Muscle layer of colon (tissue), 2 donors: ENCODE data around the gene PCIF1.

Experiments used
- H3K27ac ChIP-seq: one replicate; pipeline ENCODE4 v1.7.0; 2013; ENCODE audit warnings: low read depth, mild to moderate bottlenecking, low read length, moderate library complexity
- H3K27me3 ChIP-seq, 2 donors: one replicate each; pipeline ENCODE4 v1.7.0; 2013; ENCODE audit warnings: low read length in 2 of 2, mild to moderate bottlenecking in 2 of 2; ENCODE audit not compliant: insufficient read depth in 2 of 2, control insufficient read depth in 1 of 2
- H3K36me3 ChIP-seq: one replicate; pipeline ENCODE4 v1.7.0; 2013; ENCODE audit warnings: mild to moderate bottlenecking, low read length; ENCODE audit not compliant: insufficient read depth
- H3K4me1 ChIP-seq: one replicate; pipeline ENCODE4 v1.7.0; 2013; ENCODE audit warnings: mild to moderate bottlenecking, low read length; ENCODE audit not compliant: insufficient read depth
- H3K4me3 ChIP-seq, 2 donors: one replicate each; pipeline ENCODE4 v1.7.0; 2013; ENCODE audit warnings: low read length in 2 of 2, low read depth in 1 of 2, mild to moderate bottlenecking in 1 of 2, moderate library complexity in 1 of 2
- H3K9ac ChIP-seq: one replicate; pipeline ENCODE4 v1.7.0; 2013; ENCODE audit warnings: low read length
- H3K9me3 ChIP-seq: one replicate; pipeline ENCODE4 v1.7.0; 2013; ENCODE audit warnings: mild to moderate bottlenecking, low read length
- donor health status: abdominal sarcoma.
- donor health status: Adenocarcinoma of cecum.

The PCIF1 gene

GRCh38 chr20:45934586-45935415 is at the start of gene PCIF1:
TSS of gene PCIF1 (plus strand) at chr20:45934683. CDS start at chr20:45939000, 4,317 bp downstream.
- H3K27ac ChIP-seq, result peak within 1 kb of the TSS; percentile 99

DNA sequence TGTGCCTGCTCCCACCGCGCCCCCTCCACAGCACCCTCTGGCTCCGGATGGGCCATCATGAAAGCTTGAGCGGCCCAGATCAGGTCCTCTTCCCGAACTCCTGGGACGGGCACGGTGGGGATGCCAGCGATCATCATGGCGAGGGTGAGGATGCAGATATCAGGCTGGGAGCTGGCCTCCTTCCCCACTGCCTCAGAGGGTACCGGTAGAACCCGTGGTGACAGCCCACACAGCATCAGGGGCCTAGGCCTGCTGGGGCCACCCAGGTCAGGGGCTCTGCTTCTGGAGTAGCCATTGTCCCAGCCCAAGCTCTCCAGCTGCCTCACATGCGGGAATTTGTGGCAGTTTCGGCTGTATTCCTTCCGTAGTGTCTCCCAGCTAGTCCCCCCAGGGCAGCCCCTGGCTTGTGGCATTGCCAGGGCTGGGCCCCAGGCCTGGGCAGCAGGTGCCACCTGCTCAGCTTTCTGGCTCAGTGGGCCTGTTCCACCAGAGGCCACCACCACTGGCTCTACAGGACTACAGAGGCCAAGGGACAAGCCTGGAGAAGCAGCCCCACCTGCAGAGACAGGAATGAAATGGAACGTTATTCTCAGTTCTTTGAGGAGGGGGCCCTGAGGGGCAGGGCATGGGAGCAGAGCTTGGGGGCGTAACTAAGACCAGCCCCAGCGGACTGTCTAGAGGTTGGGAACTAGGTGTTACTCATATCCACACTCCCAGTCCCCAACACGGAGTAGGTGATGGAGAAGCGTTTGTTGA is 47.7 kb upstream of the PCIF1 start:
- Histone ChIP-seq H3K27ac (no peak overlapping the region), H3K36me3 (peaks cover 35% of the 10 kb centered on the region), H3K4me1 (peaks cover 13% of the 10 kb centered on the region), H3K9me3 (no peaks in the 10 kb centered on the region), H3K4me3 (no peak overlapping the region), H3K27me3 (no peaks in the 10 kb centered on the region), H3K9ac (no peak overlapping the region)

More at GRCh38 chr20:45934586-45935415, at the start of gene PCIF1:
- H3K4me1 ChIP-seq, result peaks cover 8% of the 10 kb centered on the region
- H3K9me3 ChIP-seq, result no peaks in the 10 kb centered on the region
- peak within 1 kb of the TSS; percentile 91 for H3K9ac ChIP-seq
- H3K36me3 ChIP-seq, result peaks cover 31% of the 10 kb centered on the region
- H3K27me3 ChIP-seq, result no peaks in the 10 kb centered on the region
- H3K4me3 ChIP-seq, result peak within 1 kb of the TSS; percentile 96 to 97

- no peak within 1 kb of the TSS for H3K27ac ChIP-seq
- peaks cover 32% of the 10 kb centered on the region for H3K36me3 ChIP-seq
- no peak within 1 kb of the TSS for H3K9ac ChIP-seq
- peaks cover 14% of the 10 kb centered on the region for H3K4me1 ChIP-seq
- no peak within 1 kb of the TSS for H3K4me3 ChIP-seq
- H3K27me3 ChIP-seq, result no peaks in the 10 kb centered on the region
- H3K9me3 ChIP-seq, result no peaks in the 10 kb centered on the region
Measured at GRCh38 chr20:45887346-45887715, 47.2 kb upstream of the PCIF1 start, which contains the start of gene SPATA25. TSS of gene SPATA25 (minus strand) at chr20:45887622. CDS start at chr20:45887590, 32 bp downstream.

DNA sequence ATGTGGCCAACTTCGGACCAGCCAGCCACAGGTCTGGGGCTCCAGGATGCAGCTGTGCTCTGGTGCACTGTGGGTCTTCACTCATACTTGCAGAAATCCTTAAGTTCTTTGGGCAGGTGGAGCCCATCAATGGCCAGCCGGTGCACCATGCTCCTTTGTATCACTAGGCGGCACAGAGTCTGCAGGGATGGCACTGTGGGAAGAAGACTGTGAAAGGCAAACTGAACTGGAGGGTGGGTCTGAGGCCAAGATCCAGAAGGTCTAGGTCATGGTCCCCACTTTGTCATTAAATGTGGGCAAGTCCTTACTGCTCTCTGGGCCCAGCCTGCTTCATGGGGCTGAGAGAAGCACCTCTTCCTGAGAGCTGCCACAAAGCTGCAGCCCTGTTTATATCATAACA is 45.8 kb upstream of the PCIF1 start:
- Histone ChIP-seq H3K4me3 (no peak overlapping the region), H3K4me1 (peaks cover 23% of the 10 kb centered on the region), H3K36me3 (peaks cover 30% of the 10 kb centered on the region), H3K27me3 (no peaks in the 10 kb centered on the region), H3K9ac (no peak overlapping the region), H3K9me3 (no peaks in the 10 kb centered on the region), H3K27ac (no peak overlapping the region)

DNA sequence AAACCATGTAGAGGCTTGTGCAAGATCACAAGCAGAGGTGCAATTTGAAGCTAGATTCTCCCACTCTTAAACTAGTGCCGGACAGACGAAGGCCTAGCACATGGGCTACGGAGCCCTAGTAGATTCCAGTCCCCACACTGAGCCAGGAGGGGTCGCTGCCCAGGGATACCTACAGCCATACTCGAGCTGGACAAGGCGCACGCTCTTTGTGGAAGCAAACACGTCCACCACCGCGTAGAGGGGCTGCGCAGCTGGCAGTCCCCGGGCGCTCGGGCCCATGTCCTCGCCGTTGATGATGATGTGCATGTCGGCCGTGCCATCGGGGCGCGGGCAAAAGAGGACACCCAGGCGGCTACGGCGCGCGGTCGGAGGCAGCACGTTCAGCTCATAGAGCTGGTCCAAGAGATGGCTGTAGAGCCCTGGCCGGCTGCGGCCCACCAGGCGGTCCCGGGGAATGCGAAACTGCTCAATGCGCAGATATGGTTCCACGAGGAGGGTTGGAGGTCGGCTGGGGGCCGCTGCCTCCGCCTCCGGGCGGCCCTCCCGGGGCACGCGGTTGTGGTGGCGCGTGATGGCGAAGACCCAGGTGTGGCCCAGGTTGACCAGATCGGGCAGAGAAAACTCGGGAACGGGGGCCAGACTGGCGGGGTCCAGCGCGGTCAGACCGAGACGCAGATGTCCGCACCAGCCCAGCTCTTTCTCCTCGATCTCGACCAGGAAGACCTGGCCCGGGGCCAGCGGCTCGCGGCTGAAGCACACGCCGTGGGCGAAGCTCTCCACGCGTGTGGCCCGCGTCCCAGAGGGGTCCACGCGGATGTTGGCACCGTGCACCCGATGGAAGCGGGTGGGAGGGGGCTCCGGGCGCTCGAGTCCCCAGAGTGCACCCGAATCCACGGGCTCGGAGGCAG is 44.2 kb upstream of the PCIF1 start:
- peaks cover 23% of the 10 kb centered on the region for H3K4me1 ChIP-seq
- peak overlapping the region; percentile 68 for H3K9ac ChIP-seq
- no peaks in the 10 kb centered on the region for H3K27me3 ChIP-seq
- H3K4me3 ChIP-seq, result peak overlapping the region; percentile 66 to 90
- H3K9me3 ChIP-seq, result no peaks in the 10 kb centered on the region
- peak overlapping the region; percentile 99 for H3K27ac ChIP-seq
- peaks cover 38% of the 10 kb centered on the region for H3K36me3 ChIP-seq

DNA sequence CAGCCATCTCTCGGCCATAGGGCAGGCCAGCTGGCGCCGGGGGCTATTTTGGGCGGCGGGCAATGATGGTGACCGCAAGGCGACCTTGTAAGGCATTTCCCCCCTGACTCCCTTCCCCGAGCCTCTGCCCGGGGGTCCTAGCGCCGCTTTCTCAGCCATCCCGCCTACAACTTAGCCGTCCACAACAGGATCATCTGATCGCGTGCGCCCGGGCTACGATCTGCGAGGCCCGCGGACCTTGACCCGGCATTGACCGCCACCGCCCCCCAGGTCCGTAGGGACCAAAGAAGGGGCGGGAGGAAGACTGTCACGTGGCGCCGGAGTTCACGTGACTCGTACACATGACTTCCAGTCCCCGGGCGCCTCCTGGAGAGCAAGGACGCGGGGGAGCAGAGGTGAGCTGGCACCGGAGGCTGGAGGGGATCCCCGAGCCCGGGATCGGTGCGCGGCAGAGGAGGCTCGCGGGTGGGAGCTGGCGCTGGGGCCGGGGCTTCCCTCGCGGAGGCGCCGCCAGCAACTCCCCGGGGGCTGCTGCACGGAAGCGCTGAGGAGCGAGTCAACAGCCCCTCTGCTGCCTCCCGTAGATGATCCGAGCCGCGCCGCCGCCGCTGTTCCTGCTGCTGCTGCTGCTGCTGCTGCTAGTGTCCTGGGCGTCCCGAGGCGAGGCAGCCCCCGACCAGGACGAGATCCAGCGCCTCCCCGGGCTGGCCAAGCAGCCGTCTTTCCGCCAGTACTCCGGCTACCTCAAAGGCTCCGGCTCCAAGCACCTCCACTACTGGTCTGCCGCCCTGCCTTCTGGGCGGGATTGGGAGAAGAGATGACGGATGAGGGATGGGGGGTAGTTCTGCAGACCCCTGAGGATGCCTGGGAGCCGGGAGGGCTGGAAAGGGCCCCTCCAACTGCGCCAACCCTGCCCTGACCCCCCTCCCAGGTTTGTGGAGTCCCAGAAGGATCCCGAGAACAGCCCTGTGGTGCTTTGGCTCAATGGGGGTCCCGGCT is 43.2 kb upstream of the PCIF1 start, which contains the start of the genes CTSA and NEURL2:
Gene CTSA, plus strand, starts transcription at position 351 of the 999 bp plus-strand sequence. Its CDS starts 234 bp downstream, at position 585.
Gene NEURL2, minus strand, starts transcription at position 224 of the 999 bp plus-strand sequence. Its CDS starts 217 bp downstream, at position 7.
- H3K9ac ChIP-seq, result peak within 1 kb of the TSS; percentile 68
- peak within 1 kb of the TSS; percentile 66 to 90 for H3K4me3 ChIP-seq
- H3K27ac ChIP-seq, result peak within 1 kb of the TSS; percentile 99
- no peaks in the 10 kb centered on the region for H3K9me3 ChIP-seq
- no peaks in the 10 kb centered on the region for H3K27me3 ChIP-seq
- H3K4me1 ChIP-seq, result peaks cover 23% of the 10 kb centered on the region
- peaks cover 38% of the 10 kb centered on the region for H3K36me3 ChIP-seq

DNA sequence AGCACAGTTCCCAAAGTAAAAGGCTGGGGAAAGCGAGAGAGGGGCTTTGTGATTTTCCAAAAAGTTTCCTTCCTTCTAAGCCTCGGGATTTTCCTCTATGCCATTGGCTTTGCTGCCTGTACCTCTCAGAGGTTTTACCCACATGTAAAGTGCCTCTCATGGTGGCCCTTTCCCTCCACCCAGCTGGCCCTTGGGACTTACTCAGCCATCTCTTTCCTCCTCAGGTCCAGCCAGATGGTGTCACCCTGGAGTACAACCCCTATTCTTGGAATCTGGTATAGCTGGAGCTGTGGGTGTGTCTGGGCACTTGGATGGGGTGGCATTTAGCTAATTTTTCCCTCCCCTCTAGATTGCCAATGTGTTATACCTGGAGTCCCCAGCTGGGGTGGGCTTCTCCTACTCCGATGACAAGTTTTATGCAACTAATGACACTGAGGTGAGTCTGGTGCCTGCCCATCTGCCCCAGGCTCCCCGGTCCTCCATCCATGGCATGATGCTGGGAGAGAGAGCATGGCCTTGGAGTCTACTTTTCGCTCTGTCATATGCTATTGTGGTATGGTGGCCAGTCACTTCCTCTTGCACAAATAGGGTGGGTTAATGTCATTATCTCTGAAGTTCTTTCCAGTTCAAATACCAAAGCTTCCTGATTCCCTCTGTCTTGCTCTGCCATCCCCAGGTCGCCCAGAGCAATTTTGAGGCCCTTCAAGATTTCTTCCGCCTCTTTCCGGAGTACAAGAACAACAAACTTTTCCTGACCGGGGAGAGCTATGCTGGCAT is 42.2 kb upstream of the PCIF1 start:
- H3K36me3 ChIP-seq, result peaks cover 37% of the 10 kb centered on the region
- peaks cover 23% of the 10 kb centered on the region for H3K4me1 ChIP-seq
- H3K27ac ChIP-seq, result peak overlapping the region; percentile 99
- peak overlapping the region; percentile 66 to 90 for H3K4me3 ChIP-seq
- H3K27me3 ChIP-seq, result no peaks in the 10 kb centered on the region
- H3K9ac ChIP-seq, result peak overlapping the region; percentile 0
- H3K9me3 ChIP-seq, result no peaks in the 10 kb centered on the region

DNA sequence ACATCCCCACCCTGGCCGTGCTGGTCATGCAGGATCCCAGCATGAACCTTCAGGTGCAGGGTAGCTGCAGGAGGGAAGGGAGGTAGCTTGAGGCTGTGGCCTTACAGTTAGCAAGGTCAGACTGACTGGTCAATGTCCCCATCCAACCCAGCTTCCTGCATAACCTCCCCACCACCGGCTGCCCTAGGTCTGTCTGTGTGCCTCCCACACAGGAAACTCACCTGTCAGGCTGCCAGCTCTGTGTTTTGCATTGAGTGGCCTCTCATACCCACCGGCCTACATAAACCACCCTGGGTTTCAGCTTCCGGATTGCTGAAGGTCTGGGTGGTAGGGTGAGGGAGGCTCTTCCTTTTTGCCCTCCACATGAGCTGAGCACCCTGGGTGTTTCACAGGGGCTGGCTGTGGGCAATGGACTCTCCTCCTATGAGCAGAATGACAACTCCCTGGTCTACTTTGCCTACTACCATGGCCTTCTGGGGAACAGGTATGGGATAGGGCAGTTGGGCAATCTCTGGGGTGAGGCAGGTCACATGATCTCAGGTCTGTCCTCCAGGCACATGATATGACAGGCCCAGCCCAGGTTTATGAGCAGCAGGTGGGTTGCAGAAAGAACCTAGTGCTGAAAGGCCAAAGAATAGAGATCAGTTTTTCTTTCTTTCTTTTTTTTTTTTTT is 41.5 kb upstream of the PCIF1 start:
- Histone ChIP-seq H3K9me3 (no peaks in the 10 kb centered on the region), H3K4me1 (peaks cover 23% of the 10 kb centered on the region), H3K27me3 (no peaks in the 10 kb centered on the region), H3K9ac (no peak overlapping the region), H3K4me3 (no peak overlapping the region), H3K36me3 (peaks cover 44% of the 10 kb centered on the region), H3K27ac (no peak overlapping the region)

DNA sequence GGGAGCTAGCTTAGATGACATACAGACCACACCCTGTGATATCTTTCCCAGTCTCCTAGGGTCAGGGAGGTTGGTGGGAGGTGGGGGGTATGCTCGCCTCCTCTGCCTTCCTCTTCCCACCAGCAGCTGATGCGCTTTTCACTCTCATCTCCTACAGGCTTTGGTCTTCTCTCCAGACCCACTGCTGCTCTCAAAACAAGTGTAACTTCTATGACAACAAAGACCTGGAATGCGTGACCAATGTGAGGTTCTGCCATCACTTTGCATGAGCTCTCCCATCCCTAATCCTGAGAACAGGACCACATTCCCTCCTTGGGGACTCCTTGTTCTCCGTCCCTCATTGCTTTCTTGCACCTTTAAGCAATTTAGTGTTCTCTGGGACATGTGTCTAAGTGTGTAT is 40.7 kb upstream of the PCIF1 start:
- Histone ChIP-seq H3K27ac (no peak overlapping the region), H3K36me3 (peaks cover 45% of the 10 kb centered on the region), H3K9ac (no peak overlapping the region), H3K9me3 (no peaks in the 10 kb centered on the region), H3K4me1 (peaks cover 23% of the 10 kb centered on the region), H3K4me3 (no peak overlapping the region), H3K27me3 (no peaks in the 10 kb centered on the region)
